H1 (cell line): ENCODE measurements around the gene RNF13. TPM values are rescaled to one million over a fixed set of nuclear protein-coding genes. Genes with fewer than 3 reads are reported as not detected.

Experiments used
- BACH1 ChIP-seq: IDR thresholded peaks from 2 replicates; pipeline ENCODE4 v1.6.1; 2012; ENCODE audit warnings: low read length, improper control_type of control experiment
- BRCA1 ChIP-seq: IDR thresholded peaks from 2 replicates; pipeline ENCODE4 v1.6.1; 2012; ENCODE audit warnings: low read depth, low read length, improper control_type of control experiment
- GTF2F1 ChIP-seq: IDR thresholded peaks from 2 replicates; pipeline ENCODE4 v1.6.1; 2012; ENCODE audit warnings: low read depth, low read length, improper control_type of control experiment, borderline replicate concordance
- HDAC2 ChIP-seq, 2 experiments: fragments of 300-600 bp in 1 of 2; sonication (generic) in 1 of 2; IDR thresholded peaks; 2 replicates each; pipeline ENCODE4 v1.6.1; 2011 to 2012; ENCODE audit warnings: low read depth in 2 of 2, low read length in 2 of 2, mild to moderate bottlenecking in 2 of 2, moderate library complexity in 2 of 2, borderline replicate concordance in 1 of 2, inconsistent platforms in 1 of 2
- KDM5A ChIP-seq: fragments of 200-600 bp; IDR thresholded peaks from 2 replicates; pipeline ENCODE4 v1.7.1; 2012; ENCODE audit warnings: mild to moderate bottlenecking, low read length, inconsistent platforms, mixed read lengths
- POLR2A ChIP-seq, 2 experiments: IDR thresholded peaks; 1 replicate in 1 of 2; 2 replicates in 1 of 2; pipeline ENCODE4 v1.6.1; 2011; ENCODE audit warnings: low read depth in 2 of 2, low read length in 2 of 2, mild to moderate bottlenecking in 2 of 2; ENCODE audit errors: control extremely low read depth in 1 of 2
- POU5F1 ChIP-seq: IDR thresholded peaks from 2 replicates; pipeline ENCODE4 v1.6.1; 2011; ENCODE audit warnings: low read depth, mild to moderate bottlenecking, low read length, moderate library complexity
- SIRT6 ChIP-seq: IDR thresholded peaks from one replicate; pipeline ENCODE4 v1.7.1; 2012; ENCODE audit warnings: low read length, inconsistent platforms
- SP1 ChIP-seq: IDR thresholded peaks from 2 replicates; pipeline ENCODE4 v1.6.1; 2011; ENCODE audit warnings: low read depth, low read length
- polyA plus RNA-seq, 7 experiments: library from polyadenylated mRNA; depleted of rRNA in 3 of 7; stranded (reverse) in 5 of 7; unstranded in 2 of 7; fragments of >200 nt in 5 of 7; fragments of 200-250 nt in 2 of 7; gene quantifications; 1 replicate in 5 of 7; 2 replicates in 1 of 7; 4 replicates in 1 of 7; pipeline versions ENCODE4 v1.2.1 to v1.2.3, GENCODE V29; 2011 to 2013; ENCODE audit warnings: missing spikeins in 2 of 7, mixed read lengths in 2 of 7
- total RNA-seq: library from RNA; stranded (reverse); fragmentation: NEBNext Ultra II Directional; extraction: Animal tissue kit (Norgen Biotek cat#: 25700); gene quantifications from 2 replicates; pipeline ENCODE4 v1.2.1, GENCODE V29; 2021

RNF13 gene
- total and polyA plus RNA-seq, 2 of the 8 experiments (the other 6 are each of a cell fraction or from before 2014, with no cell fraction given) = 19.4 to 35.4 TPM

DNA sequence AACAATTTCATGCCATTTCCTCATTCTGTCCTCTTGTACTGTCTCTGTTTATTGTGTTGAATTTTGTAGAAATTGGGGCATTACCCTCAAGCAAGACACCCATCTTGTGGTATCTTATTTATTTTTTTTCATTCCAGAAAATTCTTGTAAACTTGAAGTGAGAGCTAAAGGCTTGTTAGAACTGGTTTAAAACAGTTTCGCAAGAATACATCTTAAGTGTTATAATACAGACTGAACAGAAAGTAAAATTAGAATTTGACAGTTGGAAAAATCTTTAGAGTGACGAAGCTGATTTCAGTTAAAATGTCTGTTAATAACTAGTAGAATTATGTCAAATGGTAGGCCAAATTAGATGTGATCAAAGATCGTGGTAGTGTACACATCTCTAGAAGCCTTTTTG lies 26.9 kb downstream of the RNF13 start (continued):
- TF ChIP-seq BACH1 = no peak
- no peak for TF ChIP-seq BRCA1
- no peak for TF ChIP-seq HDAC2 (IDR thresholded peaks at IDR 0.05; ENCODE audit: borderline replicate concordance in 1 of 2, low read depth in 2 of 2, low read length in 2 of 2)
- TF ChIP-seq POU5F1 = no peak
- no peak for TF ChIP-seq SIRT6
- TF ChIP-seq SP1 = no peak
- no peak for TF ChIP-seq GTF2F1
- TF ChIP-seq POLR2A (IDR thresholded peaks at IDR 0.05; ENCODE audit: control extremely low read depth in 1 of 2, low read depth in 2 of 2, low read length in 2 of 2) = no peak
- no peak for TF ChIP-seq KDM5A
